Measurements from ENCODE around the gene MSX1.

The MSX1 gene

GRCh38 chr4:4859325-4859798 is at the start of gene MSX1:
Gene MSX1, plus strand, starts transcription at chr4:4859665. Its CDS starts 235 bp downstream, at chr4:4859900.
- TF ChIP-seq, protein P1, sequence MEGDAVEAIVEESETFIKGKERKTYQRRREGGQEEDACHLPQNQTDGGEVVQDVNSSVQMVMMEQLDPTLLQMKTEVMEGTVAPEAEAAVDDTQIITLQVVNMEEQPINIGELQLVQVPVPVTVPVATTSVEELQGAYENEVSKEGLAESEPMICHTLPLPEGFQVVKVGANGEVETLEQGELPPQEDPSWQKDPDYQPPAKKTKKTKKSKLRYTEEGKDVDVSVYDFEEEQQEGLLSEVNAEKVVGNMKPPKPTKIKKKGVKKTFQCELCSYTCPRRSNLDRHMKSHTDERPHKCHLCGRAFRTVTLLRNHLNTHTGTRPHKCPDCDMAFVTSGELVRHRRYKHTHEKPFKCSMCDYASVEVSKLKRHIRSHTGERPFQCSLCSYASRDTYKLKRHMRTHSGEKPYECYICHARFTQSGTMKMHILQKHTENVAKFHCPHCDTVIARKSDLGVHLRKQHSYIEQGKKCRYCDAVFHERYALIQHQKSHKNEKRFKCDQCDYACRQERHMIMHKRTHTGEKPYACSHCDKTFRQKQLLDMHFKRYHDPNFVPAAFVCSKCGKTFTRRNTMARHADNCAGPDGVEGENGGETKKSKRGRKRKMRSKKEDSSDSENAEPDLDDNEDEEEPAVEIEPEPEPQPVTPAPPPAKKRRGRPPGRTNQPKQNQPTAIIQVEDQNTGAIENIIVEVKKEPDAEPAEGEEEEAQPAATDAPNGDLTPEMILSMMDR (IDR thresholded peaks at IDR 0.05; ENCODE audit: borderline replicate concordance, insufficient read depth, low read depth, low read length): no peak
- H3K4me3 ChIP-seq (ENCODE audit: low read depth, low read length): peak within 1 kb of the TSS; percentile 50

DNA sequence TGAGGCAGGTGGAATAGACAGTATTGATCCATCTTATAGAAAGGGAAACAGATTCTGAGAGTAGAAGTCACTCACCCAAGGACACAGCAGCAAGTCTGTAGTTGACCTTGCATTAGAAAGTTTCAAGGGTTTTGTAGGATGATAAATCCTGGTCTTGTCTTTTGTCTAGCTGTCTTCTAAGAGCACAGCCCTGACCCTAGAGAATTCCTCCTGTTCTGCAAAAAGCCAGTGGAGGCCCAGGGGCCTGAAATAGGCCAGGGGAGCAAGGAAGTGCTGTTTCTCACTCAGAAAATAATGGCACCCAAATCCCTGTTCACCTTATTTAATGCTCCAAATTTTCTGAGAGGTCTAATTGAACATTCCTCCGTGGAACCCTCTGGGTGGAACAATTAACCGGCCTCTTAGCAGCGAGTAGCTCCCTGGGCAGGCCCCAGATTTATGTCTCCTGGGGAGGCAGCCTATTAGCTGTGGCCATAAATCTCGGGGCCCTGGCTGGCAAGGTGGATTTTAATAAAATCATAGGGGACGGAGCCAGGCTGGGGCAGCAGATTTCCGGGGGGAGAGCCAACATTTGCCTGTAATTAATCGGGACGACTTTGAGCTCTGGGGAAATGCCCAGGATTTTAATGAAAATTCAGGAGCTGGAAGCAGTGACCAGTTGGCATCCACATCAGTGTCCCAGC is 49.2 kb upstream of the MSX1 start:
- TF ChIP-seq, protein P1 (IDR thresholded peaks at IDR 0.05; ENCODE audit: borderline replicate concordance, insufficient read depth, low read depth, low read length): no peak
- no peak overlapping the region for H3K4me3 ChIP-seq (ENCODE audit: low read depth, low read length)

GRCh38 chr4:4810778-4811177 is 48.7 kb upstream of the MSX1 start:
- TF ChIP-seq, protein P1 (IDR thresholded peaks at IDR 0.05; ENCODE audit: borderline replicate concordance, insufficient read depth, low read depth, low read length): no peak
- no peak overlapping the region for H3K4me3 ChIP-seq (ENCODE audit: low read depth, low read length)

- no peak overlapping the region for H3K4me3 ChIP-seq (ENCODE audit: low read depth, low read length)
- TF ChIP-seq, protein P1 (IDR thresholded peaks at IDR 0.05; ENCODE audit: borderline replicate concordance, insufficient read depth, low read depth, low read length): no peak
Observed at GRCh38 chr4:4812145-4812794, 47.2 kb upstream of the MSX1 start.

- TF ChIP-seq, protein P1 (IDR thresholded peaks at IDR 0.05; ENCODE audit: borderline replicate concordance, insufficient read depth, low read depth, low read length): no peak
Observed at GRCh38 chr4:4818415-4819212, 40.9 kb upstream of the MSX1 start.

GRCh38 chr4:4819213-4819606 is 40.3 kb upstream of the MSX1 start:
- H3K4me3 ChIP-seq (ENCODE audit: low read depth, low read length): no peak overlapping the region
- TF ChIP-seq, protein P1 (IDR thresholded peaks at IDR 0.05; ENCODE audit: borderline replicate concordance, insufficient read depth, low read depth, low read length): no peak

More at GRCh38 chr4:4818415-4819212, 40.9 kb upstream of the MSX1 start:
- H3K4me3 ChIP-seq (ENCODE audit: low read depth, low read length): no peak overlapping the region

All from GM12875 (cell line).